Activated naive CD4-positive, alpha-beta T cell treated with anti-CD3 and anti-CD28 coated beads, Interleukin-2, amount 50 U/mL, for 72 hours (primary cell): Measurements from ENCODE around the gene CSNK2B. TPM values are rescaled to one million over a fixed set of nuclear protein-coding genes. Genes with fewer than 3 reads are reported as not detected.
A peak's percentile ranks its signal among the peaks of the same experiment; 100 is the strongest.

Experiments
- ATAC-seq, 2 donors: fragments of 150-1000 bp; cut with Tn5 transposase; 2 replicates each; pipeline ENCODE4 v1.10.0; 2021; ENCODE audit warnings: mild to moderate bottlenecking in 2 of 2, moderate library complexity in 2 of 2
- DNase-seq, 2 donors: peaks; one replicate each; pipeline ENCODE4 v3.0.0; 2021 to 2022; ENCODE audit warnings: low spot score in 2 of 2
- H3K27ac Mint-ChIP-seq, 2 donors: one replicate each; pipeline ENCODE4 v1.8.0; 2022; ENCODE audit warnings: mild to moderate bottlenecking in 2 of 2, mixed read lengths in 2 of 2
- H3K36me3 Mint-ChIP-seq, 2 donors: one replicate each; pipeline ENCODE4 v1.8.0; 2022; ENCODE audit warnings: mixed read lengths in 2 of 2
- H3K9me3 Mint-ChIP-seq, 2 donors: one replicate each; pipeline ENCODE4 v1.8.0; 2022; ENCODE audit warnings: mixed read lengths in 2 of 2
- total RNA-seq, 2 donors: library from RNA; stranded (reverse); gene quantifications; one replicate each; pipeline ENCODE4 v1.2.3, GENCODE V29; 2022

CSNK2B gene
- total RNA-seq, 2 donors from 2014 or later, result 242 to 251 TPM

GRCh38 chr6:31664790-31665500, 935 bp upstream of the CSNK2B start, which contains the start of gene GPANK1:
GPANK1 (minus strand) TSS chr6:31664997; CDS start chr6:31664478, 519 bp downstream.
- Mint-ChIP-seq H3K9me3 (no peaks in the 10 kb centered on the region), H3K36me3 (peaks cover 48 to 56% of the 10 kb centered on the region in 2 donors), H3K27ac (peak within 1 kb of the TSS; percentile 94 to 99)
- ATAC-seq (peak; percentile 30 to 46), DNase-seq (peak; percentile 81 to 85)

- ATAC-seq (no peak), DNase-seq (no peak)
- no peaks in the 10 kb centered on the region for H3K9me3 Mint-ChIP-seq
- H3K27ac Mint-ChIP-seq, result peak overlapping the region; percentile 94 to 99
- peaks cover 50 to 52% of the 10 kb centered on the region in 2 donors for H3K36me3 Mint-ChIP-seq
These were observed 571 bp downstream of the CSNK2B start for GRCh38 chr6:31666337-31666965.

- peak within 1 kb of the TSS; percentile 11 to 88 for H3K27ac Mint-ChIP-seq
- H3K36me3 Mint-ChIP-seq, result peaks cover 29 to 39% of the 10 kb centered on the region in 2 donors
- H3K9me3 Mint-ChIP-seq, result no peaks in the 10 kb centered on the region
- ATAC-seq (no peak), DNase-seq (no peak)
These were observed 3.8 kb downstream of the CSNK2B start, which contains the start of gene LY6G5B for GRCh38 chr6:31669676-31670075. LY6G5B (plus strand) TSS chr6:31669976; CDS start chr6:31670951, 975 bp downstream.

GRCh38 chr6:31676322-31676903, 10.5 kb downstream of the CSNK2B start:
- peak overlapping the region; percentile 19 to 21 for H3K27ac Mint-ChIP-seq
- ATAC-seq, result no peak
- peaks cover 0 to 7% of the 10 kb centered on the region in 2 donors for H3K36me3 Mint-ChIP-seq
- no peaks in the 10 kb centered on the region for H3K9me3 Mint-ChIP-seq
- DNase-seq, result no peak

- DNase-seq (no peak), ATAC-seq (no peak)
- Mint-ChIP-seq H3K9me3 (no peaks in the 10 kb centered on the region), H3K36me3 (peaks cover 0 to 6% of the 10 kb centered on the region in 2 donors), H3K27ac (peak overlapping the region in 1 of 2 donors; percentile 21)
These were observed 11.0 kb downstream of the CSNK2B start for GRCh38 chr6:31676904-31677303.

- no peak for DNase-seq
- Mint-ChIP-seq H3K36me3 (peaks cover 0 to 6% of the 10 kb centered on the region in 2 donors), H3K9me3 (no peaks in the 10 kb centered on the region), H3K27ac (peak overlapping the region in 1 of 2 donors; percentile 29)
- ATAC-seq, result no peak
These were observed 12.1 kb downstream of the CSNK2B start for GRCh38 chr6:31677955-31678354.

GRCh38 chr6:31680226-31681134, 14.6 kb downstream of the CSNK2B start, which contains the start of gene LY6G5C:
LY6G5C (minus strand) TSS chr6:31681067; CDS start chr6:31680373, 694 bp downstream.
- peak within 1 kb of the TSS; percentile 15 to 83 for H3K27ac Mint-ChIP-seq
- H3K9me3 Mint-ChIP-seq, result no peaks in the 10 kb centered on the region
- no peaks in the 10 kb centered on the region for H3K36me3 Mint-ChIP-seq
- peak; percentile 70 to 75 for DNase-seq
- peak; percentile 64 to 74 for ATAC-seq

GRCh38 chr6:31681135-31681671, 15.3 kb downstream of the CSNK2B start:
- peak; percentile 56 to 66 for DNase-seq
- peak; percentile 68 to 78 for ATAC-seq
- no peaks in the 10 kb centered on the region for H3K36me3 Mint-ChIP-seq
- no peaks in the 10 kb centered on the region for H3K9me3 Mint-ChIP-seq
- H3K27ac Mint-ChIP-seq, result peak overlapping the region in 1 of 2 donors; percentile 83

- no peak for DNase-seq
- no peaks in the 10 kb centered on the region for H3K9me3 Mint-ChIP-seq
- no peak overlapping the region for H3K27ac Mint-ChIP-seq
- ATAC-seq, result no peak
- no peaks in the 10 kb centered on the region for H3K36me3 Mint-ChIP-seq
These were observed 17.7 kb downstream of the CSNK2B start for GRCh38 chr6:31683591-31683990.

GRCh38 chr6:31686483-31686882, 20.6 kb downstream of the CSNK2B start:
- H3K27ac Mint-ChIP-seq, result no peak overlapping the region
- ATAC-seq, result no peak
- no peak for DNase-seq
- H3K36me3 Mint-ChIP-seq, result no peaks in the 10 kb centered on the region
- H3K9me3 Mint-ChIP-seq, result no peaks in the 10 kb centered on the region

GRCh38 chr6:31687321-31687720, 21.4 kb downstream of the CSNK2B start:
- DNase-seq (no peak), ATAC-seq (no peak)
- H3K9me3 Mint-ChIP-seq, result no peaks in the 10 kb centered on the region
- H3K36me3 Mint-ChIP-seq, result no peaks in the 10 kb centered on the region
- H3K27ac Mint-ChIP-seq, result no peak overlapping the region

GRCh38 chr6:31687860-31688693, 22.2 kb downstream of the CSNK2B start:
- no peak for DNase-seq
- peak overlapping the region in 1 of 2 donors; percentile 48 for H3K27ac Mint-ChIP-seq
- no peaks in the 10 kb centered on the region for H3K9me3 Mint-ChIP-seq
- peaks cover 0 to 4% of the 10 kb centered on the region in 2 donors for H3K36me3 Mint-ChIP-seq
- no peak for ATAC-seq

GRCh38 chr6:31689249-31690110, 23.6 kb downstream of the CSNK2B start:
- peak in 1 of 2 donors; percentile 31 for DNase-seq
- peak overlapping the region; percentile 83 to 93 for H3K27ac Mint-ChIP-seq
- peak in 1 of 2 donors; percentile 46 for ATAC-seq
- no peaks in the 10 kb centered on the region for H3K9me3 Mint-ChIP-seq
- peaks cover 0 to 6% of the 10 kb centered on the region in 2 donors for H3K36me3 Mint-ChIP-seq
